Fibroblast of lung (primary cell): Measurements from ENCODE around the gene RUNX2. TPM values are rescaled to one million over a fixed set of nuclear protein-coding genes. Genes with fewer than 3 reads are reported as not detected.

ENCODE experiments used
- DNase-seq, 2 donors: peaks; one replicate each; pipeline versions ENCODE4 v3.0.0 to v3.0.0-alpha.2; 2010; ENCODE audit warnings: low read depth in 2 of 2
- H2AFZ ChIP-seq: 2 replicates; pipeline ENCODE4 v1.5.1; 2012; ENCODE audit warnings: low read length, control low read depth, inconsistent platforms
- H3K27ac ChIP-seq: 2 replicates; pipeline ENCODE4 v1.5.1; 2011; ENCODE audit warnings: low read length, control low read depth; ENCODE audit not compliant: insufficient read depth
- H3K27me3 ChIP-seq: 2 replicates; pipeline ENCODE4 v1.5.1; 2011; ENCODE audit warnings: mild to moderate bottlenecking, low read length; ENCODE audit not compliant: control insufficient read depth, insufficient read depth
- H3K36me3 ChIP-seq: 2 replicates; pipeline ENCODE4 v1.5.1; 2011; ENCODE audit warnings: low read length; ENCODE audit not compliant: control insufficient read depth, insufficient read depth
- H3K4me1 ChIP-seq: 2 replicates; pipeline ENCODE4 v1.5.1; 2011; ENCODE audit warnings: low read length; ENCODE audit not compliant: control insufficient read depth, insufficient read depth; ENCODE audit errors: extremely low read depth
- H3K4me2 ChIP-seq: 2 replicates; pipeline ENCODE4 v1.5.1; 2011; ENCODE audit warnings: low read length, control low read depth; ENCODE audit not compliant: insufficient read depth; ENCODE audit errors: extremely low read depth
- H3K4me3 ChIP-seq, 4 experiments: fragments of 200-600 bp in 1 of 4; sonication (generic) in 1 of 4; replicated peaks in 1 of 4; 2 replicates each; pipeline ENCODE4 v1.5.1; 2011 to 2016; ENCODE audit warnings: low read length in 4 of 4, low read depth in 3 of 4, mild to moderate bottlenecking in 3 of 4, control low read depth in 2 of 4, inconsistent platforms in 1 of 4, mixed read lengths in 1 of 4; ENCODE audit not compliant: insufficient read depth in 1 of 4; ENCODE audit errors: control extremely low read depth in 1 of 4
- H3K79me2 ChIP-seq: 2 replicates; pipeline ENCODE4 v1.5.1; 2012; ENCODE audit warnings: mild to moderate bottlenecking, low read length, inconsistent platforms; ENCODE audit not compliant: control insufficient read depth, insufficient read depth
- H3K9ac ChIP-seq: 2 replicates; pipeline ENCODE4 v1.5.1; 2011; ENCODE audit warnings: mild to moderate bottlenecking, low read length, control low read depth; ENCODE audit not compliant: insufficient read depth
- H3K9me3 ChIP-seq: 2 replicates; pipeline ENCODE4 v1.5.1; 2012; ENCODE audit warnings: low read depth, low read length; ENCODE audit not compliant: control insufficient read depth, insufficient read depth
- H4K20me1 ChIP-seq: 2 replicates; pipeline ENCODE4 v1.5.1; 2011; ENCODE audit warnings: low read length; ENCODE audit not compliant: control insufficient read depth, insufficient read depth; ENCODE audit errors: extremely low read depth
- EZH2 ChIP-seq: IDR thresholded peaks from 2 replicates; pipeline ENCODE4 v1.5.1; 2012; ENCODE audit warnings: low read length, control low read depth, mild to moderate bottlenecking; ENCODE audit errors: missing control alignments
- polyA plus RNA-seq, 2 donors: library from polyadenylated mRNA; depleted of rRNA in 1 of 2; stranded (reverse) in 1 of 2; unstranded in 1 of 2; fragments of >200 nt; gene quantifications; 2 replicates each; pipeline ENCODE4 v1.2.1, GENCODE V29; 2011 to 2012; ENCODE audit warnings: missing spikeins in 1 of 2
- total RNA-seq: library from RNA; depleted of rRNA; stranded (reverse); fragments of >200 nt; gene quantifications from 2 replicates; pipeline ENCODE4 v1.2.1, GENCODE V29; 2014
- TF ChIP-seq, protein P1 (sequence below), 2 donors: IDR thresholded peaks in 1 of 2; conservative IDR thresholded peaks in 1 of 2; 1 replicate in 1 of 2; 2 replicates in 1 of 2; pipeline ENCODE4 v1.5.1; 2011 to 2012; ENCODE audit warnings: low read length in 2 of 2, control low read depth in 1 of 2, inconsistent platforms in 1 of 2, low read depth in 1 of 2, mild to moderate bottlenecking in 1 of 2

RUNX2 gene
- total and polyA plus RNA-seq, 2 donors (not counting 1 experiment from before 2014, with no cell fraction given) = 2.5 to 4.5 TPM

DNA sequence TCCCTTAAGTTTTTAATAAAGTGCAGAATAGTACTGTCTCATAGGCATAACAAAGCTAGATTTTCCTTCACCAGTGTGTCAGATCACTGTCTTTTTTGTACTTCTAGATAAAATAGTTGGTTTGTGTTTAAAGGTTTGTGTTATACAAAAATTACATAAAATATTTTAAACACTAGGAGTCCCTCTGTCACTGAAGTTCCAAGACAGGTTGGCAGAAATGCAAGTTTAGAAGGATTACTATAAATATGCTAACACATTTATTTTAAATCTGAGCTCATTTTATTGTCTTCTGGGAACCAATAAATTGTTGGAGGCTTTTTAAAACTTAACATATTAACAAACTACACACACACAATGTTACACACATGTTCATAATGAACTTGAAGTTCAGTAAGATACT lies 30.8 kb upstream of the RUNX2 start:
- H3K9me3 ChIP-seq = no peaks in the 10 kb centered on the region
- H3K4me2 ChIP-seq = no peak overlapping the region
- H4K20me1 ChIP-seq = no peaks in the 10 kb centered on the region
- no peak overlapping the region for H3K27ac ChIP-seq
- no peak for DNase-seq
- no peak overlapping the region for H2AFZ ChIP-seq
- H3K79me2 ChIP-seq = no peaks in the 10 kb centered on the region
- H3K4me3 ChIP-seq = no peak overlapping the region
- H3K4me1 ChIP-seq = no peaks in the 10 kb centered on the region
- H3K36me3 ChIP-seq = no peaks in the 10 kb centered on the region
- H3K27me3 ChIP-seq = no peaks in the 10 kb centered on the region
- H3K9ac ChIP-seq = no peak overlapping the region
- TF ChIP-seq EZH2 = no peak
- TF ChIP-seq, protein P1, sequence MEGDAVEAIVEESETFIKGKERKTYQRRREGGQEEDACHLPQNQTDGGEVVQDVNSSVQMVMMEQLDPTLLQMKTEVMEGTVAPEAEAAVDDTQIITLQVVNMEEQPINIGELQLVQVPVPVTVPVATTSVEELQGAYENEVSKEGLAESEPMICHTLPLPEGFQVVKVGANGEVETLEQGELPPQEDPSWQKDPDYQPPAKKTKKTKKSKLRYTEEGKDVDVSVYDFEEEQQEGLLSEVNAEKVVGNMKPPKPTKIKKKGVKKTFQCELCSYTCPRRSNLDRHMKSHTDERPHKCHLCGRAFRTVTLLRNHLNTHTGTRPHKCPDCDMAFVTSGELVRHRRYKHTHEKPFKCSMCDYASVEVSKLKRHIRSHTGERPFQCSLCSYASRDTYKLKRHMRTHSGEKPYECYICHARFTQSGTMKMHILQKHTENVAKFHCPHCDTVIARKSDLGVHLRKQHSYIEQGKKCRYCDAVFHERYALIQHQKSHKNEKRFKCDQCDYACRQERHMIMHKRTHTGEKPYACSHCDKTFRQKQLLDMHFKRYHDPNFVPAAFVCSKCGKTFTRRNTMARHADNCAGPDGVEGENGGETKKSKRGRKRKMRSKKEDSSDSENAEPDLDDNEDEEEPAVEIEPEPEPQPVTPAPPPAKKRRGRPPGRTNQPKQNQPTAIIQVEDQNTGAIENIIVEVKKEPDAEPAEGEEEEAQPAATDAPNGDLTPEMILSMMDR (conservative IDR thresholded peaks at IDR 0.05 in 1 of 2, IDR thresholded peaks at IDR 0.05 in 1 of 2; ENCODE audit: low read depth in 1 of 2, low read length in 2 of 2) = no peak

DNA sequence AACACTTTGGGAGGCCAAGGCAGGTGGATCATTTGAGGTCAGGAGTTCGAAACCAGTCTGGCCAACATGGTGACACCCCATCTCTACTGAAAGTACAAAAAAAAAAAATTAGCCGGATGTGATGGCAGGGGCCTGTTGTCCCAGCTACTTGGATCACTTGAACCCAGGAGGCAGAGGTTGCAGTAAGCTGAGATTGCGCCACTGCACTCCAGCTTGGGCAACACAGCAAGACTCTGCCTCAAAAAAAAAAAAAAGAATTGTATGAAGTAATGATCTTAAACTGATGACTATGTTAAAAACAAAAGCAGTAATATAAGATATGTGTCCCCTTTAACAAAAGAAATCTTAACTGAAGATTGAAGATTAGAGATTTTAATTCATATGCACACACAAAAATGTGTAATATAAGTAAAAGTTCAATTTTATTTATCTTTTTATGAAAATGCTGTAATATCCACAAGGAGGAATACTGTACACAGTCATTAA lies 29.0 kb upstream of the RUNX2 start:
- Histone ChIP-seq H3K4me2 (no peak overlapping the region), H3K4me3 (no peak overlapping the region), H3K4me1 (no peaks in the 10 kb centered on the region), H3K9me3 (no peaks in the 10 kb centered on the region), H3K27me3 (no peaks in the 10 kb centered on the region), H4K20me1 (no peaks in the 10 kb centered on the region), H3K36me3 (no peaks in the 10 kb centered on the region), H2AFZ (no peak overlapping the region), H3K79me2 (no peaks in the 10 kb centered on the region), H3K27ac (no peak overlapping the region), H3K9ac (no peak overlapping the region)
- no peak for DNase-seq
- TF ChIP-seq EZH2 = no peak
- TF ChIP-seq, protein P1 (conservative IDR thresholded peaks at IDR 0.05 in 1 of 2, IDR thresholded peaks at IDR 0.05 in 1 of 2; ENCODE audit: low read depth in 1 of 2, low read length in 2 of 2) = no peak

DNA sequence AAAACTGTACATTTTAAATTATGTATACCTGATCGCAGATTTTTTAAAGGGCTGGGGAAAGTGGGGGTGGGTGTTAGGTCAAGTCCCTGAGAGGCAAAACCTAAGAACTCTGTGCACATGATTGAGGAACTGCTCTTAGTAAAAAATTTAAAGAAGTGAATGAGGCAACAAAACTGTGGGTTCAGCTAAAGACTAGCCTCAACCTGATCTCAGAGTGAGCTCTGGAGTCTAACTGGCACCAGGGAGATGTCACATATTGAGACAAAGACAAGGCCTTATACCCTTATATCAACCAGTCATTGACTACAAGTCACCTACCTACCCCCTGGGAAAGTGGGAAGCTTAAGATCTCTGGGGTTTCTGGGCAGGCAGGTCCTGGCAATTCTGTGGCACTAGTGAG lies 27.4 kb upstream of the RUNX2 start:
- Histone ChIP-seq H3K9me3 (no peaks in the 10 kb centered on the region), H3K27ac (no peak overlapping the region), H3K79me2 (no peaks in the 10 kb centered on the region), H3K4me3 (no peak overlapping the region), H3K4me1 (no peaks in the 10 kb centered on the region), H4K20me1 (no peaks in the 10 kb centered on the region), H3K9ac (no peak overlapping the region), H3K4me2 (no peak overlapping the region), H3K27me3 (no peaks in the 10 kb centered on the region), H3K36me3 (no peaks in the 10 kb centered on the region), H2AFZ (no peak overlapping the region)
- no peak for DNase-seq
- TF ChIP-seq, protein P1 (conservative IDR thresholded peaks at IDR 0.05 in 1 of 2, IDR thresholded peaks at IDR 0.05 in 1 of 2; ENCODE audit: low read depth in 1 of 2, low read length in 2 of 2) = no peak
- no peak for TF ChIP-seq EZH2
